ENCODE measurements around the gene CCDC154.
"Not testable (repeated sequence)": the region's sequence is repeated elsewhere in the genome, so short reads cannot be mapped to it uniquely, and the experiment has no call there.

Gene CCDC154

GRCh38 chr16:1454561-1454960, 10.2 kb upstream of the CCDC154 start:
- no peak for DNase-seq

DNA sequence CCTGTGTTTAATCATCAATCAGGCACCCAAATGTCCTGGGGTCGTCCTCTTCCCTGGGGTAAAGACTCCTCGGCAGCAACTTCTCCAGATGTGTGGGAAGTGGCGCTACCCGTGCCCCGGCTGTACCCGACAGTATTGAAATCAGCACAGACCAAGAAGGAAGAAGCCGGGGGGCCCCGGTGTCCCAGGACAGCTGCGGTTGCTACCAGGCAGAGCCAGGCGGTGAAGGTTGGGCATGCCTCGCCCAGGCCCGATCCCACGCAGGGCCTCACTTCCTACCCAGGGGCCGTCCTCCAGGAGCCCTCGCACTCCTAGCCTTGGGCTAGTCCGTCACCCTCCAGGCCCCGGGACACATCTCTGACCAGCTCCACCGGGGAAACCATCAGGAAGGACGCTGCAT, 9.0 kb upstream of the CCDC154 start:
- DNase-seq, result no peak

DNA sequence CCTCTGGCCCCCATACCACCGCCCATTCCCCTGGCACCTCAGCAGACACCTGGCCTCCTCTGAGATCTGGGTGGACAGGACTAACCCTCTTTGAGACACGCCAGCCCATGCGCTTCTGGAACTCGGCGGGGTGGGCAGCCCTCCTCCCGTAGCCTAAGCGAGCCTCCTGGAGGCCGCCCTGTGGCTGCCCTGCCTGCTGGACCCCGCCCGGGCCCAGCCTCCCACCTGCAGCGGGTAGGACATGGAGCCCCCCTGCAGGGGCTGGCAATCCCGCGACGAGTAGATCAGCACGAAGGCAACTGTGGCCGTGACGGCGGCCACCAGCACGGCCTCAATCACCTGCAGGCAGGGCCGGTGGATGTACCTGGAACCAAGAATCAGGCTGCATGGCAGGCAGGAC, 8.2 kb upstream of the CCDC154 start:
- no peak for DNase-seq

DNA sequence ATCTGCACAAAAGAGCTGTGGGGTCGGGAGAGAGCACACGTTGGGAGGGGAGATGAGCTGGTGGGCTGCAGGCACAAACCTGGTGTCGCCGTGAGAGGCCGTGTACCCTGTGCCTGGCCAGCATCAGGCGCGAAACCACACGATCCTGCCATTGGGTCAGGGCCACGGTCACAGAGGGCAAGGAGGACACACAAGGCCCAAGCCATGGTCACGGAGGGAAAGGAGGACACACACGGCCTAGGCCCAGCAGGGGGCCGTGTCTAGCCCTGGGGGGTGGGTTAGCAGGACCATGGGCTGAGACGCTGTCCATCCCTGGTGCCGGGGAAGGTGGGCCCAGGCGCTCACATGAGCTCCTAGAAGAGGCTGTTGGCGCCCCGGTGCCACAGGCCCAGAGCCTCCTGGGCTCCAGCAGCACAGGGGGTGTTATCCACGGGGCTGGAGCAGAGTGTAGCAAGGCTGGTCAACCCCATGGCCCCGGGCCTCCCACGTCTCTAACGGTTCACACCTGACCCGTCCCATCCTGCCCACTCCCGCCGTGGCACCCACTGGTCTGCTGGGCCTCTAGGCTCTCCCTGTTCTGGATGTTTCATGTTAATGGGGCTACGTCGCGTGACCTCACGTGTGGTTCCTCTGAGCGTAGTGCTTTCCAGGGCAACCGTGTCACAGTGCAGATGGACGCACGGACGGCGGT, 7.5 kb upstream of the CCDC154 start:
- no peak for DNase-seq

- DNase-seq, result no peak
These were observed 6.5 kb upstream of the CCDC154 start for GRCh38 chr16:1450841-1451240.

GRCh38 chr16:1450218-1450617, 5.9 kb upstream of the CCDC154 start:
- DNase-seq, result no peak

GRCh38 chr16:1449201-1449788, 4.9 kb upstream of the CCDC154 start:
- DNase-seq, result no peak

DNA sequence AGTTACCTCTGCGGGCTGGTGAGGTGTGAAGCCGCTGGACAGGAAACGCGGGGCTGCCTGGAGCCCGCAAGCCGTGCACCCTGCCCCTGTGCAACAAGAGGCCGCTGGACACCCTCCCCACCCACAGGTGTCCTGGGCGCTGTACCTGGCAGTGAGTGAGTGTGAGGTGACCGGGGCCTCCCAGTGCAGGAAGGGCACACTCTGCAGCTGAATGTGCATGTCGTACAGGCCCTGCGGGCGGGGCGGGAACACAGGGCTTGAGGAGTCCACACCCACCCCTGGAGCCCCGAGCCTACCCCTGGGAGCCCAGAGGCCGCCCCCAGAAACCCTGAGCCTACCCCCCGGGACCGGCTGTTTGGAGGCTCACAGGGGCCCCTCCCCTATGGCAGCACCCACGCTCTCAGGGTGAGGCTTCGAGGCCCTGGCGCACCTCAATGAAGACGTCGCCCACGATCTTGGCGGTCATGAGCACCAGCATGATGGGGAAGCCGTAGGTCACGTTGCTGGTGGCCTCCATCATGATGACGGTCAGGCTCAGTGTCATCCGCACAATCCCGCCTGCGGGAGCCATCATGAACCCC, 4.3 kb upstream of the CCDC154 start:
- no peak for DNase-seq

DNA sequence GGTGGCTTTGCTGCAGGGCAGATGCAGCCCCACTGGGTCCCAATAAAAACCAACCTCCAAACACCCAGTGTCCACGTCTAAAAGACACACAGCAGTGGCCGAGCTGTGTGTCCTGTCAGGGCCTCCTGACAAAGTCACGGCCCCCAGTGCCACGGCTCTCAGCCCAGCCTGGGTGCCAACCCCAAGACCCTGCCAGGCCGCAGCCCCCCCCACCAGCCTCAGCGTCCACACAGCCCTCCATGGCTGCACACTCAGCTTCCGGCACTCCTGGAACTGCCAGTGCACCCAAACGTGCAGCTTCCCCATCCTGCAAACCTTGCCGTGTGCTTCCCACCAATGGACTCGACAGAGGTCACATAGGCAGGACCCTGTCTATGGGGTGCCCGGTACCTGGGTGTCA, 3.6 kb upstream of the CCDC154 start:
- DNase-seq, result no peak

- DNase-seq, result no peak
These were observed 2.1 kb upstream of the CCDC154 start for GRCh38 chr16:1446296-1447080.

GRCh38 chr16:1445518-1446203, 1.3 kb upstream of the CCDC154 start:
- DNase-seq, result no peak

- DNase-seq, result no peak
These were observed 568 bp upstream of the CCDC154 start for GRCh38 chr16:1444730-1445517.

DNA sequence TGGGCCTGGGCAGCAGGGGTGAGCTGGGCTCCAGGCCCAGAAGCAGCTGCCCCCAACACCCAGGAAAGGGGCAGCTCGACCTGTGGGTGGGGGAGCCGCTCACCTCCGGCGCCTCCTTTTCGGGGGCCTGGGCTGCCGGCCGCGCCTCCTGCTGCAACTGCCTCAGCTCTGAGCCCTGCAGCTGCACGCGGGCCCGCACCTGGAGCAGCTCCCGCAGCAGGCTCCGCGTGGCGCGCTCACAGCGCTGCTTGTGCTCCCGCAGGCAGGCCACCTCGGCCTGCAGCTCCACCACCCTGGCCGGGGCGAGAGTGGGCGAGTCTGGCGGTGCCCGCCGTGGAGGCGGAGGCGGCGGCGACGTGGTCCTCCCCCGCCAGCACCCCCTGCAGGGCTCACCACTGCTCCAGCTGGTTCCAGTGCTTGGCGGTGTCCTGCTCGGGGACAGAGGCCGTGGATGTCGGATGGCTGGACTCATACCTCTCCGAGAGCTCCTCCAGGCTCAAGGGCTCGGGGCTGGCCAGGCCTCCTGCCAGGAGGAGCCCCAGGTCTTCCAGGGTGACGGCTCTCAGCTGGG, 868 bp downstream of the CCDC154 start:
- DNase-seq, result no peak

DNA sequence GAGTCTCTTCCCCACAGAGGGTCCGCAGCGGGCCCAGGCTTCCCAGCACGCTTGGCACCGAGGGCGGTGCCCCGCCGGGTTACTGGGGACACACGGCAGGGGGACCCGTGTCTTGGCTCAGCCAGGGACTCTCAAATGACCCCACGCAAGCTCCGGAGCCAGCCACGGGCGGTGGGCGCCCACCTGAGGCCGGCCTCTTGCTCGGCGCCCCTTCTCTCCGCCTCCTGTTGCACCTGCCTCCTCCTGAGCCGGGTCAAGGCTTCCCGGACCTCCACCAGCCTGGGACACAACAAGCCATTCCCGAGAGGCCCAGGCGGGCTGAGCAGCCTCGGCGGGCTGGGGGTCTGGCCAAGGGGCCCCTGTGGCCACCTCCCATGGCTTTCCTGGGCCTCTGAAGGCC, 1.7 kb downstream of the CCDC154 start:
- DNase-seq, result no peak

GRCh38 chr16:1441391-1441829, 2.9 kb downstream of the CCDC154 start:
- DNase-seq, result no peak

DNA sequence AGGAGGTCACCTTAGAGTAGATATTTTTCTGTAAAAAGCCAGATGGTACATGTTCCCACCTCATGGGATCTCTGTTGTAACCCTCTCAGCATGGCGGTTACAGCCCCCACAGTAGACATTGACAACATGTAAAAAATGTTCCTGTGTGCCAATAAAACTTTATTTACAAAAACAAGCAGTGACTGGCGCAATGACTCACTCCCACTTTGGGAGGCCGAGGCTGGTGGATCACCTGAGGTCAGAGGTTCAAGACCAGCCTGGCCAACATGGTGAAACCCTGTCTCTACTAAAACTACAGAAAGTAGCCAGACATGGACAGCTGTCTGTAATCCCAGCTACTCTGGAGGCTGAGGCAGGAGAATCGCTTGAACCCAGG, 4.7 kb downstream of the CCDC154 start:
- DNase-seq, result not testable (repeated sequence)

DNA sequence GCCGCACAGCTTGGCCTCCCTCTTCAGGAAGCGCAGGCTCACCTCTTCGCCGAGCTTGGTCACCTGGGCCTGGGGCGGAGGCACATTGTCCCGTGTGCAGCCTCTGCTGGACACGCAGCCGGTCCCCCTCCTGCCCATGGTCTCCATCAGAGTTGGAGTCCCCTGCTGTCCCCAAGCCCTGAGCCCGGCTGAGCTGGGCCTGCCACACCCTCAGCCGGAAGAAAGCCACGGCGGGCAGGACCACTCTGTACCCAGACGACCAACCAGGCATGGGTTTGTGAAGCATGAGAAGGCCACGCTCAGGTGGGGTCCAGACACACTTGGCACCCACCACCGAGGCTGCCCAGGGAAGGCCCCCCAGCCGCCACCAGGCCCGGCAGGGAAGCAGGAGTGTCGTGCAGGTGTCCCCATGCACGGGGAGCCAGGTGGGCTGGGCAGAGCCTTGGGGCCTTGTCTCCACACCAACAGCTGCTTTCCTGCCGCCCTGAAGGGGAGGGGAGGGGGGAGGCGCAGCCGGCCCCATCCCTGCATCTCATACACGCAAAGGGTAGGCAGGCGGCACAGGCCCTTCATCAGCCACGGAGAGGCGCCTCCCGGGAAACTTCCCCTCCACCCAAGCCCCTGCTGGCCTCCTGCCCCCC, 5.2 kb downstream of the CCDC154 start:
- DNase-seq, result no peak

- no peak for DNase-seq
These were observed 5.9 kb downstream of the CCDC154 start for GRCh38 chr16:1438229-1439057.

DNA sequence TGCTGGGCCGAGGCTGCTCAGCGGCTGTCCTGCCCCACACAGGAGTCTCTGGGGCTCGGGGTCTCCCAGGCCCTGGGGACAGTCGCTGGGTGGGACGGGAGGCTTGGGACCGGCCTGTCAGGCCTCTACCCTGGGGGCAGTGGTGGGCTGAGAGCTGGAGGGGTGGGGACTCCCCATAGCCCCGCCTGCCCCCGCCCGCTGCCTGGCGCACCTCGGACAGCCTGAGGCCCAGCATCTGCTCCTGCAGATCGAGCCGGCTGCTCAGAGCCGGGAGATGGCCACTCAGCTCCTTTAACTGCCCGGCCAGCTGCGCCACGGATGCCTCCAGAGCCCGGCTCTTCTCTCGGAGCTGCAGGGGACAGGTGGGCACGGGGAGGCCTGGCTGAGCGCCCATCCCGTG, 6.8 kb downstream of the CCDC154 start:
- DNase-seq, result no peak

GRCh38 chr16:1436731-1437355, 7.5 kb downstream of the CCDC154 start:
- DNase-seq, result no peak

Data from CD4-positive, alpha-beta T cell treated with Interleukin-10 for 1 hour (primary cell).